Loucy (cell line): Measurements from ENCODE around the gene SEPTIN11.

Experiments
- CTCF ChIP-seq: fragments of 200-600 bp; sonication (generic); conservative IDR thresholded peaks from 2 replicates; pipeline ENCODE4 v1.5.1; 2014; ENCODE audit warnings: mild to moderate bottlenecking, antibody characterized with exemption, low read length
- EZH2phosphoT487 ChIP-seq: fragments of 200-600 bp; IDR thresholded peaks from 2 replicates; pipeline ENCODE4 v1.6.1; 2018; ENCODE audit warnings: antibody characterized with exemption, mild to moderate bottlenecking, moderate library complexity, borderline replicate concordance

GRCh38 chr4:76974150-76974549 is 24.6 kb downstream of the SEPTIN11 start:
- TF ChIP-seq CTCF (no peak), EZH2phosphoT487 (no peak)
